ENCODE data around the gene NHS. TPM values are rescaled to one million over a fixed set of nuclear protein-coding genes. Genes with fewer than 3 reads are reported as not detected.
"Not testable (repeated sequence)": the region's sequence is repeated elsewhere in the genome, so short reads cannot be mapped to it uniquely, and the experiment has no call there.

Gene NHS
- polyA plus RNA-seq, 4 donors = 13.8 to 29.4 (median 18.9) TPM

GRCh38 chrX:17485391-17485790, 110.4 kb downstream of the NHS start:
- DNase-seq (ENCODE audit: low read depth in 4 of 4, low spot score in 2 of 4) = no peak

- DNase-seq (ENCODE audit: low read depth in 4 of 4, low spot score in 2 of 4) = no peak
Measured at GRCh38 chrX:17488036-17488435, 113.0 kb downstream of the NHS start.

- no peak for DNase-seq (ENCODE audit: low read depth in 4 of 4, low spot score in 2 of 4)
Measured at GRCh38 chrX:17494216-17494615, 119.2 kb downstream of the NHS start.

- DNase-seq (ENCODE audit: low read depth in 4 of 4, low spot score in 2 of 4) = no peak
Measured at GRCh38 chrX:17495052-17495451, 120.1 kb downstream of the NHS start.

- DNase-seq (ENCODE audit: low read depth in 4 of 4, low spot score in 2 of 4) = no peak
Measured at GRCh38 chrX:17496407-17496806, 121.4 kb downstream of the NHS start.

GRCh38 chrX:17497193-17497592, 122.2 kb downstream of the NHS start:
- DNase-seq (ENCODE audit: low read depth in 4 of 4, low spot score in 2 of 4) = no peak

- DNase-seq (ENCODE audit: low read depth in 4 of 4, low spot score in 2 of 4) = no peak
Measured at GRCh38 chrX:17499512-17499911, 124.5 kb downstream of the NHS start.

- DNase-seq (ENCODE audit: low read depth in 4 of 4, low spot score in 2 of 4) = no peak
Measured at GRCh38 chrX:17500145-17500579, 125.2 kb downstream of the NHS start.

GRCh38 chrX:17501746-17502145, 126.7 kb downstream of the NHS start:
- DNase-seq (ENCODE audit: low read depth in 4 of 4, low spot score in 2 of 4) = no peak

- DNase-seq (ENCODE audit: low read depth in 4 of 4, low spot score in 2 of 4) = not testable (repeated sequence)
Measured at GRCh38 chrX:17506352-17506751, 131.4 kb downstream of the NHS start.

GRCh38 chrX:17511556-17511955, 136.6 kb downstream of the NHS start:
- DNase-seq (ENCODE audit: low read depth in 4 of 4, low spot score in 2 of 4) = no peak

GRCh38 chrX:17519358-17519757, 144.4 kb downstream of the NHS start:
- DNase-seq (ENCODE audit: low read depth in 4 of 4, low spot score in 2 of 4) = no peak

GRCh38 chrX:17520016-17520615, 145.1 kb downstream of the NHS start:
- DNase-seq (ENCODE audit: low read depth in 4 of 4, low spot score in 2 of 4) = no peak

- no peak for DNase-seq (ENCODE audit: low read depth in 4 of 4, low spot score in 2 of 4)
Measured at GRCh38 chrX:17521871-17522693, 147.1 kb downstream of the NHS start.

GRCh38 chrX:17525266-17525665, 150.3 kb downstream of the NHS start:
- no peak for DNase-seq (ENCODE audit: low read depth in 4 of 4, low spot score in 2 of 4)

GRCh38 chrX:17525762-17526555, 151.0 kb downstream of the NHS start:
- DNase-seq (ENCODE audit: low read depth in 4 of 4, low spot score in 2 of 4) = no peak

GRCh38 chrX:17527135-17527701, 152.2 kb downstream of the NHS start:
- DNase-seq (ENCODE audit: low read depth in 4 of 4, low spot score in 2 of 4) = no peak

- DNase-seq (ENCODE audit: low read depth in 4 of 4, low spot score in 2 of 4) = no peak
Measured at GRCh38 chrX:17527922-17528321, 152.9 kb downstream of the NHS start.

- DNase-seq (ENCODE audit: low read depth in 4 of 4, low spot score in 2 of 4) = no peak
Measured at GRCh38 chrX:17529151-17529745, 154.2 kb downstream of the NHS start.

- no peak for DNase-seq (ENCODE audit: low read depth in 4 of 4, low spot score in 2 of 4)
Measured at GRCh38 chrX:17531500-17531899, 156.5 kb downstream of the NHS start.

- no peak for DNase-seq (ENCODE audit: low read depth in 4 of 4, low spot score in 2 of 4)
Measured at GRCh38 chrX:17535229-17535628, 160.2 kb downstream of the NHS start.

Measured in left renal cortex interstitium (tissue), 4 donors.